ENCODE measurements around the gene SETD3. TPM values are rescaled to one million over a fixed set of nuclear protein-coding genes. Genes with fewer than 3 reads are reported as not detected.

SETD3 gene
- total RNA-seq, 1 experiment from 2014 or later = 34.2 TPM

DNA sequence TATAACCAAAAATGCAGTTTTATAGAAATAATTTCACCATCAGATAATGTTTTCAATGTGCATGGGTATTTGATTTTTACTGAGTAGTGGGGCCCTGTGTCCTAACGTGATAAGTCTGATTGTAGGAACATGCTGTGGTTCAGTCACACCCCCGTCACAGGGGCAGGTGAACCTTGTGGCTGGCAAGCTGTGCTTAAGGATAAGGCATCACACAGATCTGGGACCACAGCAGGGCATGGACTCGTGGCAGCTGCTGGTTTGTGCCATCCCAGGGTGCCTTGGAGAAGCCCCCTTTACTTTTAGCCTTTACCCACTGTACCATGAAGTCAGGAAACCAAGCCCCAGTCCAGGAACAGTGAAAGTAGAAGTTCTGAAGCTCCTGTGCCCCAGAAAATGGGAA lies 17.2 kb upstream of the SETD3 start:
- no peak for DNase-seq (ENCODE audit: low spot score)

DNA sequence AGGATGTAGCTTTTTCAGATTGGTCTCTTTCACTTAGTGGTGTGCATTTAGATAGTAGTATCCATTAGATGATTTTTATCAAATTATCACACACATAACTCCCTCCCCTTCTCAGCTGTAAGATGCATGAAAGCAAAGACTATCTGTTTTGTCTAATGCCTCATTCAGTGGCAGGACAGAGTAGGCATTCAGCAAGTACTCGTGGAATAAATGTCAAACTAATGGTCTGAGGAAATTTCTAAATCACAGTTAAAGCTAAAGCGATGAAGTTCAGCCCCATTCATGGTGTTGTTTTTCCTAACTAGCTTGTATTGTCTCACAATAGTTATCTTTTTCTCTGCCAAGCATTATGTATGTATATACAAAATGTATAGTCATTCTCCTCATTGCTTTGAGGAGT lies 16.7 kb upstream of the SETD3 start:
- DNase-seq (ENCODE audit: low spot score) = no peak

DNA sequence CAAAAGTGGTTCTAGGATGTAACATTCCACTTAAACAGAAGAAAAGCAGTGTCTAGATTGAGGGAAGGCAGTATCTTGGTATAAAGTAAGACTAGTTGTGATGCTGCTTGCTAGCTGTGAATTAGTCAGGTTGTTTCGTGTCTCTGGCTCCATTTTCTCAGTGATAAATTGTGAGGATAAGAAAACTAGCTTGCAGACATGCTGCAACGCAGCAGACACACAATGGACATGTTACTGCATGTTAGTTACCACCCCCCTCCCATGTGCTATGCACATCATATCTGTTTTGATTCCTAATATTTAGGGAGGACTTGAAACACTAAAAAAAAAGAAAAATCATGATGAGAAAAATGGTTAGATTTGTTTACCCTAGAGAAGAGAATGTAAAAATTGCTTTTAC lies 3.4 kb upstream of the SETD3 start:
- no peak for DNase-seq (ENCODE audit: low spot score)

DNA sequence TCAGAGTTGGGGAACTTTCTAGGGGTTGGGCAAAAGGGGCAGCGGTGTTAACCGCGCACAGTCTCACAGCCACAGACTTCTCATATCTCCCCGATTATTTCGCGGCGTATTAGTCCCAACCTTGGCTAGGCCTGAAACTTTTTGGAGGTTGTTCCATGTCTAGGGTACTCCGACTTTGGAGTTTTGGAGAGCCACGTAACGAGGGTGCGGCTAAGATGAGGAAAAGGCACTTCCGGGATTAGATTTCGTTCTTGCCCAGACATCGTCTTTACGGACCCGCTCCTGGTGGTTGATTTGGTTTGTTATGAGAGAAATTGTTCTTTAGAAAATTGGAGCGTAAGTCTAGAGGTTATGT lies 1.1 kb upstream of the SETD3 start:
- DNase-seq (ENCODE audit: low spot score) = peak; percentile 11

DNA sequence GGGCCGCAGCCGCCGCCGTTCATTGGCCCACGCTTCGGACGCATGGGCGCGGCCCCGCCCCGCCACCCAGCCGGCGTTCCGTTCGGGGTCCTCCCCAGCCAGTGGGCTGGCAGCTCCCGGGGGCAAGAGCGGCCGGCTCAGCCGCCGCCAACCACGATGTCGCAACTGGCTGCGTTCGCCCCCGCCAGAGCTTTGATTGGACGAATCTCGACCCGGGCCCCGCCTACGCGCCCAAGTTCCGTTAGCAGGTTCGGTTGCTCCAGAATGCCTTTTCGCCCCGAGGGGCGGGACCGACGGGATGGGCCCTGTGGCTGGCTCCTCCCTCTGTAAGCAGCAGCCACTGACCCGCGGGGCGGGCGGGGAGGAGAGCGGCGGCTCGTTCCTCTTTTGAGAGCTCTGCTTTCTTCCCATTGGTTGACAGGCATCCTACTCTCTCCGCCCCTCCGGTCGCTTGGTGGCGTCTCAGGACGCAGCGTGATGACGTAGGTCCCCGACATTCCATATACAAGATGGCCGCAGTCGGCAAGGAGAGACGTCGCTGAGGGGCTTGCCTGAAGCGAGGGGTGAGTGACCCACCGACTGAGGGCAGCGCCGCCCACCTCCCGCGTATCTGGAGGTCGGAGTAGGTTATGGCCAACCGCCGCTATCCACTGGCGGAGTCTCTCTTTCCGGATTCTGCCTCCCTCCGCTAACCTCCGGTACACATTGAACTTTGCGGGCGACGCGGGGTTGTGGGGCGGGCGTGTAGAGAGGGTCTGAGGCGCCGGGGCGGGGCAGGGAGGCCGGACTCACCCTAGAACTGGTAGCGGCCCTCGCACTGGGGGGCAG lies 472 bp upstream of the SETD3 start, which contains the start of gene CCNK:
Gene CCNK (plus strand): TSS at position 493 of the 828 bp plus-strand sequence. CDS start 11,269 bp downstream, outside the sequence.
- peak; percentile 99 for DNase-seq (ENCODE audit: low spot score)

DNA sequence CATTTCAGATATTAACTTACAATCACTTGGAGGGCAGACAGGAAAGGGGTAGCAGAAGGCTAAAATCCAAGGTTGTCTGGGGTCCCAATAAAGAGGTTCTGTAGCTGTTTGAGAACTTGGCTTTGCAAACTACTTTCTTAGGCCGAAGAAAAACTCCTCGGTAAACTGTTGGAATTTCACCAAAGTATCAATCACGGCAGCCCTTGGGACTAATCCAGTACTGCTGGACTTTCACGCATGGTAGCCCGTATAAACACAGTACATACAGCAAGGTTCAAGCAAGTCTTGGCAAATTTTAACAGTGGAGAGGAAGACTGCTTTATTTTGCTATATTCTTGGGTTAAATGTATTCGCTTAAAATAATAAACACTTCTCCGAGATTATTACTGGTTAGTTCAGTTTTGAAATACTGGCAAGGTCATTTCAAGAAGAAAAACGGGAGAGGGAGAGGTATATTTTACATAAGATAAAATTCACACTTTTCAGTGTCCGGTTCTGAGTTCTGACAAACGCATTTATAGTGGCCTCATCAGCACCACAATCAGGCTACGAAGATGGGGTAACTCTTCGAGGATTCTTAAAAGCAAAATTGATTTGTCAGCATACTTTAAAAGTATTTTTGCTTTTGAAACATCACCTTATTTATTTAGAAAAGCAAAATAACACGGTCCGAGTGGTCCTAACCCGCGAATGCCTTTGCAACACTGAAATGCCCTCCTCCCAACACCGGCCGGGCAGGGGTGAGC lies 1.3 kb downstream of the SETD3 start:
- DNase-seq (ENCODE audit: low spot score) = no peak

DNA sequence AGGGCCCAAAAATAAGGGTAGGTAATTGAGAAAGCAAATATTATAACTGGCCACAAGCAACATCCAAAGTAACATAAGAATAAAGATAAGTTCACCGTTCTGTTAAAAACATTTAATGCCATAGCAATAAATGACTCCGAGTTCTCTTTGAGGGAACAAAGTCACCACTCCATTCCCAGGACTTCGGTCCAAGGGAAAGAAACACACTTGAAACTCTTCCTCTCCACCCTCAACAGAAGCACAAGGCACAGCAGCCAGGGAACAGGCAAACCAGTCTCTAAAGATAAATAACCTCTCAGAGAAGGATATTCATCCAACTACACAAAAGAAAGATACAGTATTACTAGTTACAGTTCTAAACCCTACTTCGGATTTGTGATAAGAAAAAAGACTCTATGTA lies 2.5 kb downstream of the SETD3 start:
- no peak for DNase-seq (ENCODE audit: low spot score)

DNA sequence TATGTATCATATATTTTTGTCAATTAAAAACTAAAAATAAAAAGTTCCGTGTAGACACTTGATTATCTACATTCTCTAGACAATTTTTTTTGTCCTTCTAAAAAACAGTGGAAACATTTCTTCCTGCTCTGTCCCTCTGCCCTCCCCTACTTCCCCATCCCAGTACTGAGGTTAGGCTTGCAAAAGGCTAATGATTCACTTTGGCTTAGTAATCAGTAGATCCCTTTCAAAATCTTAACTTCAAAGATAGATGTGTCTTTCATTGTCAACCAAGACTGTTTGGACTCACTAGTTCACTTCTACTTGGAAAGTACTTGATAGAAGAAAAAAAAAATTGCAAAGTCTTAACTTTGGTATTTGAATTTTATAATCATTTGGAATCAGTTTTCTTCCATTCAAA lies 3.8 kb downstream of the SETD3 start:
- no peak for DNase-seq (ENCODE audit: low spot score)

DNA sequence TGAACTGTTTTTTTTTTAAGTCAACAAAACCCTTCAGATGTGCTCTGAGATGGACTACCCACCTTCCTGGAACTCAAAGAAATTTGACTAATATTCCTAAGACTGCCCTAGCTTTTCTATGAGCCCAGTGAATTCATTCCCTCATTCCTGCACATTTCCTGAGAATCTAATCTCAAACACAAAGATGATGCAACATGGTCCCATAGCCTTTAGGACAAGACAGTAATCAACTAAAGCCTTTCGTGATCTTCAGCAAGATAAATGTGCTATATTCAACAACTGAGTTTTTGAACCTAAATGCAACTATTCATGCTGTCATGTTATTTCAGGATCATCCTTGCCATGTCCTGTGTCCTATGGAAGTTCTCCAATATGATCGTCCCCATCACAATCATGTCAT lies 5.0 kb downstream of the SETD3 start:
- no peak for DNase-seq (ENCODE audit: low spot score)

DNA sequence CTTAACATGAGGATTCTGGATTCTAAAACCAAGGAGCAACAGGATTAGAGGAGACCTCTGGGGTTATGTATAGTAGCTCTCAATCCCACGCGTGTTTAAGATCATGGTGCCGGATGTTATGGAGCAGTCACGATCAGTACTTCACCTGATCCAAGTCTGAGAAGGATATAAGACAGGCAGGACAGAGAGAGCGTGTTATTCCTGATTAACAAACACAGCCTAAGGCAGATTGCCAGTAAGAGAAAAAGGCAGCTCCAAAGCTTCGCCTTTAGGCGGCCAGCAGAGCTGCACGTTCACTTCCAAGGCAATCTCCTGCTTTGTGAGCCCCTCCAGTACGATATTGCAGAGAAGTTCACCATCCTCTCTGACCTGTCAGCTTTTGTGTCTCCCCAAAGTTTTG lies 5.5 kb downstream of the SETD3 start:
- no peak for DNase-seq (ENCODE audit: low spot score)

DNA sequence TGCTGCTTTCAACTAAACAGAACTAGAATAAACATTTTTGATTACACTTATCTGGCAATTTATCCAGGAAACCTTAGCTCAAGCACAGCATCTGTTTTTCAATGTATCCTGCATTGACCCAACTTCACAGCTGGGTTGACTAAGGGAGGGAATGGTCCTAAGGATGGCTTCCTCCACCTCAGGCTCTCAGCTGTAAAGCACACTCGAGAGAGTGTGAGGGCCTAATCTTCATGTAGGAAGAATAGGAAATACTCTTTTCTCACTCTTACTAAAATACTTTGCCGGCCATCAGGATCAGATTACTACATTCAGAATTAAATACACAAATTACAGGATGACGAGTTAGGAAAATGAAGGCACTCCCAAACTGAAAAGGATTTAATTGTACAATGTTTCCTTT lies 7.2 kb downstream of the SETD3 start:
- no peak for DNase-seq (ENCODE audit: low spot score)

DNA sequence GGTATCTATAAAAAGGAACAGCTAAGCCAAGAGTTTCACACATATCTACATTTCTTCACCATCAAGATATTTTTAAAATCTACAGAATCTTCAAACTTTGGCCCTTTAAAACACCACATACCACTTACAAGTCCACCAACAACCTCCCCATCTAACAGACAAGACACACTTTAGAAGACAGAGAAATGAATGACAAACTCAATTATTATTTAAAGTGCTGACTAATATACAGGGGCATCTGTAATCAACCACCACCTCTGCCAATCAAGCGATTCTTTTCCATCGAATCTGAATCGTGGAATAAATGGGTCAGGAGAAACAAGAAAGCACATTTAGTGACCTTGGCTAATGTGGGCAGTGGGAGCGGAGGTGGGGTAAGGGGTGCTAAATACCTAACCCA lies 7.7 kb downstream of the SETD3 start:
- DNase-seq (ENCODE audit: low spot score) = no peak

DNA sequence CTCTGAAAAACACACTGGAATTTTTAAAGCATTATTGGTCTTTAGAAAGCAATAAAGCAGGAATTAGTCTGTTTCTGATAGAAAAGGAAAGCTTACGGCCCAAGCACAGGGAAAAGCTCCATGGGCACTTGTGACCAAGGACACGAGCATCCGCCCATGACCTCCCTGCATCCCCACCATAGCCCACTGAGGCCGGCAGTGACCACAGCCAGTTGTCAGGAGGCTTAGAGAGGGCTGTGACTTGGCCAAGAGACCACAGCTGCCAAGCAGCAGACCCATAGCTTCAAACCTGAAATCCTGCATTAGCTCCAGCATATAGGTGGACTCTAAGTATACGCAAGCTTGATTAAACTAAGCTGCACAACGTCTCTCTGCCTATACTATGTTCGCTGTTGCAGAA lies 8.9 kb downstream of the SETD3 start:
- DNase-seq (ENCODE audit: low spot score) = no peak

DNA sequence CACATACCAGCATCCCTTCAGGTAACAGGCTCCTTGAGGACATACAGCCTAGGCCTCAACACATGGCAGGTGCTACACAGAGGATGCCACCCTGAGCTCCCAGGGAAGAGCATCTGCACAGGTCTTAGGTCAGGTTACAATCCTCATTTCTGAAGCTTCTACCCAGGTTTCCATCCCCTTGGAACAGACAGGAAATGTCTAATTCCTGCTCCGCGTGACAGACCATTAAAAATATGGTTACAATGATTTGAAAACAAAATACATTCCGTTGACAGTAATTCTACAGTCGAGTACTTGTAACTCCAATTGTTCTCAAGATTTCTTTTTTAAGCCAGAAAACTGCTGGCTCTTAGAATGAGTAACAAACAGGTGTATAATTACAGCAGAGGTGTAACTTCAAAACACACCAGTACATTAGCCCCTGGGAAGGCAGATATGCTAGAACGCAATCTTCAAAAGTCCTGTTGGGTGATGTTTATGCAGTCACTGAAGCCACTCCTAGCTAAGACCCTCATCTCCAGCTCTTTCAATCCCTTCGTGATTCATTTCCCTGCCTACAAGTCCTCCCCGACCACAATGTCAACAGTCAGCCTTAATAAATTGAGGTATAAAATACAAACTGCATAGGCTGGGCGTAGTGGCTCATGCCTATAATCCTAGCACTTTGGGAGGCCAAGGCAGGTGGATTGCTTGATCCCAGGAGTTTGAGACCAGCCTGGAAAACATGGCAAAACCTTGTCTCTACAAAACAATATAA lies 11.6 kb downstream of the SETD3 start:
- DNase-seq (ENCODE audit: low spot score) = no peak

DNA sequence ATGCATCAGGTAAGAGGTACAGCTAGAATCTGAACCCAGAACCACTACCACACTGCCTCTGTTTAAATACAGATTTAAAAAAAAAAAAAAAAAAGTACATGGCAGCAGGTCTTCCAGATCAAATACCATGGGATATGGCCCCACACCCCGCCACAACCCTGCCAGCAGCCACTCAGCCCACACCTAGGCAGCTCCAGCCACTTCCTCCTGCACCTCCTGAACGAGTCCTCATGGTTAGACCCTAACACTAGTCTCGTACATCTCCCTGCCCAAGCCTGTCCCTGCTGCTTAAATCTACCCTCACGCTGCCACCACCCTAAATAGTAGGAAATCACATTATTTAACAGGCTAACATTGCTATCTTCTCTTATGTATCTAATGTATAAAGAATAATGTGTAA lies 12.6 kb downstream of the SETD3 start:
- no peak for DNase-seq (ENCODE audit: low spot score)

DNA sequence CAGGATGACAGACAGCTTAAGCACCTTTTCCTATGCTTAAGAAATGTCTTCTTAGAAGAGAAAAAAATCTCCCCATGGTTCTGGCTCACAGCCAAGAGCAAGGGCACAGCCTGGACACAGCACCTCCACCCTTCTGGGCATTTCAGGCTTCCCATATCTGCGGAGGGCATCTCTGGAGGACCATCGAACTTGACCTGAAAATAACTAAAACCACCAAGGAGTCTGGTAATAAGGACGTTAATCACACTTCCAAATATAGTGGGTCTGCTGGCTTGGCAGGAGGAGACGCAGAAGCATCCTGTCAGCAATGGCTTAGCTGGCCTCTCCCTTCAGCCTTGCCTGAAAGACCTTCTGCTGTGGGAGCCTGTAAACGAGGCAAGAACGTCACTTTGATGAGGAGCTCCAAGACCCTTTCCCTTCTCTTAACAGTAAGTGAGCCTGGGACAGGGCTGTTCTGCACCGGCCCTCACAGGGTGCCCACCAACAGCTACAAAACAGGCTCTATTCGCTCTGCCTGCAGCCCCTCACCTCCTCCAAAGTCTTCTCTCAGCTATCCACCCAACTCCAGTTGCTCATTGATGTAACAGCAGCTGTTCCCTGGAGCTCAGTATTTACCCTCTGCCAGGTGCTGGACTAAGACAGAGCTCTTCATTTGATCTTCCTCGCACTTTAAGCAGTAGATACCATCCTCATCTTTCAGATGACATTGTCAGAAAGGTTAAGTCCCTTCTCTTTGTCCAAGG lies 13.2 kb downstream of the SETD3 start:
- DNase-seq (ENCODE audit: low spot score) = no peak

DNA sequence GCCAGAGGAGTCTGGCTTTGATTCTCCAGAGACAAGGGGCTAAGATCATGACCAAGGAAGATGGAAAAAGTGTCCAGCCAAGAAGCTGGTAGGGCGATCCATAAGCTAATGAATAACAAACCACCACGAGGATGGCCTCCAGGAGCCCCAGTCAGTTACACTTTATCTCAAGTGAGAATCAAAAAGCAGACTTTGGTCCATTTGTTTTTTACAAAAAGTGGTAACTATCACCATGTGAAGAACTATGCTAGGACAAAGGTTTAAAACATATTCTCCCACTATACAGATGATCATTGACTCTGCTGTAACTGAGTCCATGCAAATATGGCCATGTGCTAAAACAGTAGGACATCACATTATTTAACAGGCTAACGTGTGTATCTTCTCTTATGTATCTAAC lies 13.9 kb downstream of the SETD3 start:
- DNase-seq (ENCODE audit: low spot score) = no peak

DNA sequence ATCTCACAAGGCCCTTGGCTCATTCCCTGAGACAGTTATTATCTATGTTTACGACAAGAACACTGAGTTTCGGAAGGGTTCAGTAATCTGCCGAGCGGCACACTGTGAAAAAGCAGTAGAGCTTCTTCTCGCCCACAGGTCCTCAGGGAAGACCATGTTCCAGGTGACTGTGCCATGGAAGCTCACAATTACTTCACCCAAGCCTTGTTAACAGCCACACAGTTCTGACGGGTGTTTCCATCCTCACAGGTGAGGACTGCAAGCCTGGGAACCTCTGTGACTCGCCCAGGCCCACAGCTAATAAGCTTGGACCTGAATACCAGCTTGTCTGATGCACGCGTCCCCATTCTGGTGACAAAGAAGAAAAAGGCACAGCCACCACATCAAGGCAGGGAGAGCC lies 15.4 kb downstream of the SETD3 start:
- DNase-seq (ENCODE audit: low spot score) = no peak

DNA sequence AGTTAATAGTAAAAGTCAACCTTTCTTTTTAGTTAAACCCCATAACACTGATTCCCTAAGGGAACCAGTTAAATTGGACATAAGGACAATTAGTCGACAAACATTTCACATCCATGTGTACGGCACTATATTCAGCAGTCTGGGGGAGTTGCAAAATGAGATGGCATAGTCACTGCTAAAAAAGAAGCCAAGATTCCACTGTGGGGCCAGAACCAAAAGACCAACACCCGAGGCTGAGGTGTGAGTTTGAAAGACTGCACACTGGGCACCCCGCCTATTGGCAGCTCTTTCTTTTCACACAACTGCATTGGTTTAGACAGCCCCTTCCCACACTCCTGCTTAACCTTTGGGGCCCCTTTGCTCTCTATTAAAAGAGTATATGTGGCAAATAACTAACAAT lies 16.7 kb downstream of the SETD3 start:
- DNase-seq (ENCODE audit: low spot score) = no peak

DNA sequence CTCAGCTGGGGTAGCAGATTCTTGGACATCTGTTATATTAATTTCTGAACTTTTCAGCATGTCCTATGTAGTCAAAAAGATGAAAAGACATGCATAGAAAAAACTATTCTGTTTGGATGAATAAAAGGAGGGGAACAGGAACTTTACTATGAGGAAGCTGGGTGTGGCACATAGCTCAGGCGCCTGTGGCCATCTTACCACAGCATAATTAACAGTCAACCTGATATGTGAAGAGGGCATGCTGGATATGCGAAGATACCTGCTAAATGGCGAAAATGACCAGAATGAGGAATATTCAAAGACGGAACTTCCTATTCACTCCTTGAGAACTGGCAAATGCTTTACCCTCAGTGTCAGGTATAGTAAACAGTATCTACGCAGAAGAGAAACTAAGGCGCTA lies 18.4 kb downstream of the SETD3 start:
- no peak for DNase-seq (ENCODE audit: low spot score)

DNA sequence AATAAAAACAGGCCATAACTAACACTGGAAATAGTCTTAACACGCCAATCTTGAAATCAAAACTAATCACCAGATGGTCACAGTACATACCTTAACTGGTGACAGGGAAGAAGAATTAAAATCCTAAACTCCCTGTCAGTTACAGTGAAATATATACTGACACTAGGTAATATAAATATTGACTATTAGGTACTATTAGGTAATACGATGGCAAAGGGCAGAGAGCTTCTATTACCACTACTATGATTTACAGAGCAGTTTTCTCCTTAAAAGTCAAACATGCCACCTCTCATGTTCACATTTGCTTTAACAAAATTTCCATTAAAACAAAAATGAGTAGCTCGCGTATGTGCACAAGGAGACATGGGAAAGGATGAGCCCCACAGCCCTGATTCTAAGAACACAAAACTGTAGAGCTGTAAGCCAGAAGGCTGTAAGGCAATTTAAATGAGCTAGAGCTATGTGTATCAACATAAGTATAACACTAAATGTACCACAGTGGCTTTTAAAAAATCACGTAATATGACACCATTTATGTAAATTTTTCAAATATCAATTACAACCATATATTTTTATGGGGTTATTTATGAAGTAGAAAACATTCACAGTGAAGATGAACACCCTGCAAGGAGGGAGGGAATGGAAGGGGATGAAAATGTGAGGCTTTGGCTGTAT lies 19.1 kb downstream of the SETD3 start:
- no peak for DNase-seq (ENCODE audit: low spot score)

Data from H4 (cell line).